Measurements from ENCODE around the gene PARD3. TPM values are rescaled to one million over a fixed set of nuclear protein-coding genes. Genes with fewer than 3 reads are reported as not detected.
"Not testable (repeated sequence)": the region's sequence is repeated elsewhere in the genome, so short reads cannot be mapped to it uniquely, and the experiment has no call there.

The PARD3 gene
- total RNA-seq, 2 experiments from 2014 or later = 0.29 to 0.94 TPM

- no peak for ATAC-seq
- H3K4me3 Mint-ChIP-seq = no peak overlapping the region
- H3K9me3 Mint-ChIP-seq (ENCODE audit: low read depth) = no peaks in the 10 kb centered on the region
- H3K27me3 Mint-ChIP-seq = no peaks in the 10 kb centered on the region
- H3K4me1 Mint-ChIP-seq = no peaks in the 10 kb centered on the region
- no peak for DNase-seq
- CTCF ChIA-PET = no interaction called here
- no peak overlapping the region for H3K27ac Mint-ChIP-seq
- H3K36me3 Mint-ChIP-seq = no peaks in the 10 kb centered on the region
Measured at GRCh38 chr10:34711500-34711899, 103.6 kb downstream of the PARD3 start.

- ATAC-seq (no peak), DNase-seq (no peak)
- Mint-ChIP-seq H3K9me3 (ENCODE audit: low read depth) (no peaks in the 10 kb centered on the region), H3K27ac (no peak overlapping the region), H3K27me3 (no peaks in the 10 kb centered on the region), H3K4me1 (peaks cover 5% of the 10 kb centered on the region), H3K4me3 (no peak overlapping the region), H3K36me3 (no peaks in the 10 kb centered on the region)
- CTCF ChIA-PET = no interaction called here
Measured at GRCh38 chr10:34710391-34710751, 104.7 kb downstream of the PARD3 start.

GRCh38 chr10:34709637-34710390 is 105.3 kb downstream of the PARD3 start:
- H3K36me3 Mint-ChIP-seq = no peaks in the 10 kb centered on the region
- H3K4me1 Mint-ChIP-seq = peaks cover 5% of the 10 kb centered on the region
- H3K27me3 Mint-ChIP-seq = no peaks in the 10 kb centered on the region
- no peaks in the 10 kb centered on the region for H3K9me3 Mint-ChIP-seq (ENCODE audit: low read depth)
- CTCF ChIA-PET = no interaction called here
- DNase-seq (no peak), ATAC-seq (no peak)
- H3K27ac Mint-ChIP-seq = no peak overlapping the region
- no peak overlapping the region for H3K4me3 Mint-ChIP-seq

- peaks cover 3% of the 10 kb centered on the region for H3K27me3 Mint-ChIP-seq
- CTCF ChIA-PET = no interaction called here
- no peak for DNase-seq
- H3K27ac Mint-ChIP-seq = no peak overlapping the region
- no peaks in the 10 kb centered on the region for H3K36me3 Mint-ChIP-seq
- H3K4me1 Mint-ChIP-seq = peaks cover 5% of the 10 kb centered on the region
- H3K4me3 Mint-ChIP-seq = no peak overlapping the region
- H3K9me3 Mint-ChIP-seq (ENCODE audit: low read depth) = no peaks in the 10 kb centered on the region
- no peak for ATAC-seq
Measured at GRCh38 chr10:34707656-34708055, 107.4 kb downstream of the PARD3 start.

- H3K27ac Mint-ChIP-seq; H3K9me3 Mint-ChIP-seq (ENCODE audit: low read depth); H3K36me3 Mint-ChIP-seq; H3K27me3 Mint-ChIP-seq; ATAC-seq; CTCF ChIA-PET; H3K4me3 Mint-ChIP-seq; DNase-seq; H3K4me1 Mint-ChIP-seq: not testable (repeated sequence)
Measured at GRCh38 chr10:34706992-34707391, 108.1 kb downstream of the PARD3 start.

- Mint-ChIP-seq H3K9me3 (ENCODE audit: low read depth) (no peaks in the 10 kb centered on the region), H3K36me3 (no peaks in the 10 kb centered on the region), H3K4me3 (no peak overlapping the region), H3K27me3 (peaks cover 3% of the 10 kb centered on the region), H3K27ac (no peak overlapping the region), H3K4me1 (peaks cover 5% of the 10 kb centered on the region)
- CTCF ChIA-PET = no interaction called here
- DNase-seq = no peak
- no peak for ATAC-seq
Measured at GRCh38 chr10:34706147-34706546, 108.9 kb downstream of the PARD3 start.

- CTCF ChIA-PET = no interaction called here
- Mint-ChIP-seq H3K36me3 (no peaks in the 10 kb centered on the region), H3K9me3 (ENCODE audit: low read depth) (no peaks in the 10 kb centered on the region), H3K4me1 (peaks cover 5% of the 10 kb centered on the region), H3K27me3 (peaks cover 3% of the 10 kb centered on the region), H3K27ac (no peak overlapping the region), H3K4me3 (no peak overlapping the region)
- DNase-seq (no peak), ATAC-seq (no peak)
Measured at GRCh38 chr10:34705563-34705962, 109.5 kb downstream of the PARD3 start.

GRCh38 chr10:34704526-34705184 is 110.4 kb downstream of the PARD3 start:
- H3K9me3 Mint-ChIP-seq (ENCODE audit: low read depth) = no peaks in the 10 kb centered on the region
- ATAC-seq (no peak), DNase-seq (no peak)
- H3K27me3 Mint-ChIP-seq = peaks cover 3% of the 10 kb centered on the region
- CTCF ChIA-PET = no interaction called here
- H3K4me3 Mint-ChIP-seq = no peak overlapping the region
- no peak overlapping the region for H3K27ac Mint-ChIP-seq
- H3K4me1 Mint-ChIP-seq = peaks cover 5% of the 10 kb centered on the region
- H3K36me3 Mint-ChIP-seq = no peaks in the 10 kb centered on the region

- no peak for ATAC-seq
- CTCF ChIA-PET = no interaction called here
- no peak for DNase-seq
- no peaks in the 10 kb centered on the region for H3K9me3 Mint-ChIP-seq (ENCODE audit: low read depth)
- H3K4me3 Mint-ChIP-seq = no peak overlapping the region
- H3K36me3 Mint-ChIP-seq = no peaks in the 10 kb centered on the region
- peaks cover 9% of the 10 kb centered on the region for H3K4me1 Mint-ChIP-seq
- peaks cover 6% of the 10 kb centered on the region for H3K27me3 Mint-ChIP-seq
- no peak overlapping the region for H3K27ac Mint-ChIP-seq
Measured at GRCh38 chr10:34702982-34703381, 112.1 kb downstream of the PARD3 start.

GRCh38 chr10:34702093-34702937 is 112.8 kb downstream of the PARD3 start:
- peaks cover 9% of the 10 kb centered on the region for H3K4me1 Mint-ChIP-seq
- DNase-seq (no peak), ATAC-seq (no peak)
- H3K36me3 Mint-ChIP-seq = no peaks in the 10 kb centered on the region
- H3K4me3 Mint-ChIP-seq = no peak overlapping the region
- H3K27me3 Mint-ChIP-seq = peaks cover 6% of the 10 kb centered on the region
- H3K9me3 Mint-ChIP-seq (ENCODE audit: low read depth) = no peaks in the 10 kb centered on the region
- no peak overlapping the region for H3K27ac Mint-ChIP-seq
- CTCF ChIA-PET = no interaction called here

GRCh38 chr10:34701194-34701593 is 113.9 kb downstream of the PARD3 start:
- no peak for ATAC-seq
- CTCF ChIA-PET = no interaction called here

GRCh38 chr10:34700752-34701151 is 114.3 kb downstream of the PARD3 start:
- H3K4me3 Mint-ChIP-seq; H3K27me3 Mint-ChIP-seq; H3K27ac Mint-ChIP-seq; H3K36me3 Mint-ChIP-seq; ATAC-seq; CTCF ChIA-PET; H3K9me3 Mint-ChIP-seq (ENCODE audit: low read depth); DNase-seq: not testable (repeated sequence)
- peaks cover 11% of the 10 kb centered on the region for H3K4me1 Mint-ChIP-seq

More at GRCh38 chr10:34701194-34701593, 113.9 kb downstream of the PARD3 start:
- DNase-seq = no peak
- Mint-ChIP-seq H3K27ac (no peak overlapping the region), H3K9me3 (ENCODE audit: low read depth) (no peaks in the 10 kb centered on the region), H3K4me1 (peaks cover 12% of the 10 kb centered on the region), H3K27me3 (peaks cover 6% of the 10 kb centered on the region), H3K36me3 (no peaks in the 10 kb centered on the region), H3K4me3 (no peak overlapping the region)

GRCh38 chr10:34699904-34700517 is 115.1 kb downstream of the PARD3 start:
- Mint-ChIP-seq H3K9me3 (ENCODE audit: low read depth) (no peaks in the 10 kb centered on the region), H3K4me1 (peaks cover 7% of the 10 kb centered on the region), H3K27me3 (peaks cover 6% of the 10 kb centered on the region), H3K4me3 (no peak overlapping the region), H3K36me3 (no peaks in the 10 kb centered on the region), H3K27ac (no peak overlapping the region)
- CTCF ChIA-PET = no interaction called here
- DNase-seq (no peak), ATAC-seq (no peak)

Data from activated CD8-positive, alpha-beta memory T cell treated with anti-CD3 and anti-CD28 coated beads, Interleukin-2, amount 10 ng/mL, durations not matched to agents 7 days and 5 days (primary cell).